B cell (primary cell): ENCODE measurements around the gene CEP85L. TPM values are rescaled to one million over a fixed set of nuclear protein-coding genes. Genes with fewer than 3 reads are reported as not detected.

Experiments used
- ATAC-seq: fragments of 200-7000 bp; cut with Tn5 transposase; one replicate; pipeline ENCODE4 v1.10.0; 2021; ENCODE audit warnings: low read depth, mild to moderate bottlenecking, moderate number of reproducible peaks, moderate library complexity
- CTCF ChIA-PET: fragments of 350-600 bp; sonication (Branson Sonifier 250); formaldehyde crosslinking; loops from one replicate; lab custom pipeline; 2021; ENCODE audit warnings: antibody characterized with exemption, inconsistent platforms; lab: Charles Lee
- POLR2A ChIA-PET: fragments of 350-600 bp; sonication (Branson Sonifier 250); formaldehyde crosslinking; loops from one replicate; lab custom pipeline; 2021; ENCODE audit warnings: antibody characterized with exemption; lab: Charles Lee
- DNase-seq: peaks from one replicate; pipeline ENCODE4 v3.0.0; 2013
- H2AFZ ChIP-seq: 2 replicates; pipeline ENCODE4 v1.6.1; 2012; ENCODE audit warnings: mild to moderate bottlenecking, low read depth, low read length; ENCODE audit not compliant: insufficient read depth, poor library complexity, severe bottlenecking
- H3K27ac ChIP-seq, 2 donors: 1 replicate in 1 of 2; 2 replicates in 1 of 2; pipeline ENCODE4 v1.5.1; 2012 to 2013; ENCODE audit warnings: low read length in 2 of 2, mild to moderate bottlenecking in 2 of 2, moderate library complexity in 1 of 2
- H3K27me3 ChIP-seq, 4 experiments: fragments of 200-600 bp in 1 of 4; sonication (generic) in 1 of 4; replicated peaks in 1 of 4; 1 replicate in 2 of 4; 2 replicates in 2 of 4; pipeline versions ENCODE4 v1.6.1 to v1.7.0; 2013 to 2016; ENCODE audit warnings: low read length in 3 of 4, mild to moderate bottlenecking in 2 of 4, mixed read lengths in 1 of 4, moderate library complexity in 1 of 4; ENCODE audit not compliant: insufficient read depth in 4 of 4, control insufficient read depth in 3 of 4; ENCODE audit errors: control extremely low read depth in 1 of 4
- H3K36me3 ChIP-seq, 2 experiments: replicated peaks in 1 of 2; 1 replicate in 1 of 2; 2 replicates in 1 of 2; pipeline versions ENCODE4 v1.6.1 to v1.7.1; 2013; ENCODE audit warnings: low read length in 1 of 2; ENCODE audit not compliant: insufficient read depth in 2 of 2, control insufficient read depth in 1 of 2; ENCODE audit errors: control extremely low read depth in 1 of 2, extremely low read depth in 1 of 2
- H3K4me1 ChIP-seq, 2 donors: fragments of 200-600 bp in 1 of 2; sonication (generic) in 1 of 2; 1 replicate in 1 of 2; 2 replicates in 1 of 2; pipeline versions ENCODE4 v1.5.1 to v1.6.1; 2013 to 2017; ENCODE audit warnings: low read length in 2 of 2; ENCODE audit not compliant: control insufficient read depth in 2 of 2, insufficient read depth in 2 of 2
- H3K4me2 ChIP-seq: replicated peaks from 2 replicates; pipeline ENCODE3; 2012; ENCODE audit warnings: mild to moderate bottlenecking, low read depth, low read length; ENCODE audit not compliant: poor library complexity, severe bottlenecking
- H3K4me3 ChIP-seq, 5 experiments: fragments of 200-600 bp in 1 of 5; sonication (generic) in 1 of 5; 1 replicate in 3 of 5; 2 replicates in 2 of 5; pipeline versions ENCODE4 v1.5.1 to v1.7.0; 2011 to 2016; ENCODE audit warnings: low read length in 4 of 5, mild to moderate bottlenecking in 4 of 5, low read depth in 2 of 5, control low read depth in 1 of 5, moderate library complexity in 1 of 5; ENCODE audit not compliant: insufficient read depth in 1 of 5; ENCODE audit errors: control extremely low read depth in 1 of 5, extremely low read depth in 1 of 5
- H3K79me2 ChIP-seq: fragments of 200-600 bp; sonication (generic); one replicate; pipeline ENCODE4 v1.6.0; 2016; ENCODE audit warnings: low read length; ENCODE audit not compliant: control insufficient read depth, insufficient read depth
- H3K9ac ChIP-seq: fragments of 200-600 bp; sonication (generic); 2 replicates; pipeline ENCODE4 v1.6.1; 2017; ENCODE audit warnings: mild to moderate bottlenecking, low read length, moderate library complexity
- H3K9me3 ChIP-seq, 3 donors: one replicate each; pipeline versions ENCODE4 v1.6.1 to v1.7.1; 2013; ENCODE audit warnings: low read length in 2 of 3; ENCODE audit not compliant: control insufficient read depth in 2 of 3, insufficient read depth in 1 of 3; ENCODE audit errors: control extremely low read depth in 1 of 3
- H4K20me1 ChIP-seq: 2 replicates; pipeline ENCODE4 v1.6.0; 2012; ENCODE audit warnings: mild to moderate bottlenecking, low read length; ENCODE audit not compliant: insufficient read depth, control insufficient read depth, poor library complexity, severe bottlenecking
- H3K27ac Mint-ChIP-seq: one replicate; pipeline ENCODE4 v1.8.0; 2021; ENCODE audit warnings: mixed read lengths
- H3K27me3 Mint-ChIP-seq: one replicate; pipeline ENCODE4 v1.8.0; 2021; ENCODE audit warnings: mixed read lengths
- H3K4me1 Mint-ChIP-seq: one replicate; pipeline ENCODE4 v1.8.0; 2021; ENCODE audit warnings: mixed read lengths
- H3K4me3 Mint-ChIP-seq: one replicate; pipeline ENCODE4 v1.8.0; 2021; ENCODE audit warnings: mixed read lengths
- H3K9me3 Mint-ChIP-seq: one replicate; pipeline ENCODE4 v1.8.0; 2022; ENCODE audit warnings: mixed read lengths; ENCODE audit not compliant: insufficient read depth
- EZH2 ChIP-seq: IDR thresholded peaks from 2 replicates; pipeline ENCODE4 v1.6.1; 2012; ENCODE audit warnings: borderline replicate concordance, low read depth, mild to moderate bottlenecking, moderate library complexity, low read length; ENCODE audit not compliant: insufficient read depth, poor library complexity, severe bottlenecking
- WGBS: methylation state at CpG from one replicate; pipeline ENCODE4 v1.1.5; 2013; ENCODE audit warnings: missing lambda C conversion rate; ENCODE audit not compliant: insufficient coverage; 5-methylcytosine and 5-hydroxymethylcytosine counted together
- intact Hi-C: fragments of 100-400 bp; cut with micrococcal nuclease; formaldehyde crosslinking; loops from one replicate; pipeline ENCODE4 v1.10.0; 2022
- polyA plus RNA-seq: library from polyadenylated mRNA; depleted of rRNA; stranded (reverse); fragments of >200 nt; gene quantifications from 2 replicates; pipeline ENCODE4 v1.2.3, GENCODE V29; 2012
- total RNA-seq, 2 donors: library from RNA; stranded (reverse); fragments of 120-200 nt in 1 of 2; gene quantifications; 1 replicate in 1 of 2; 2 replicates in 1 of 2; pipeline versions ENCODE4 v1.2.3 to v1.2.4, GENCODE V29; 2013 to 2022
- TF ChIP-seq, protein P1 (sequence below): fragments of 200-600 bp; IDR thresholded peaks from one replicate; pipeline ENCODE4 v1.8.0; 2022; ENCODE audit warnings: antibody characterized with exemption, mild to moderate bottlenecking

CEP85L gene
- total and polyA plus RNA-seq, 2 donors (not counting 1 experiment from before 2014, with no cell fraction given) = 7.6 to 32.1 TPM

DNA sequence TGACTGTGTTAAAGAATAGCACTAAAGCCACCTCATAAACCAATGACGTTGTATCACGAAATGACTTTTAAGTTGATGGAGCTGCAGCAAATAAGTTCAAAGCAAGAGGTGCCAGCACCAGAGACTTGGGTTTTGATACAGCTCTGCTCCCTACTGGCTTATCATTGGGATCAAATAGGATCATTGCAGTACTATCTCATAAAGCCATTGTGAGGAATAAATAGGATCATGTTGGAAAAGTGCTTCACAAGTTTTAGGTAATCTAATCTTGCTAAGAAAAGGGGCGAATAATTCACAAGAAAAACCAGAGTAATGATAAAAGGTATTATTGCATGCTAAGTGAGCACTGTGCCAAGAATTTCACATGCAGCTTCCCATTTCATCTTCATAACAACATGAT lies 10.4 kb upstream of the CEP85L start:
- H3K4me1 Mint-ChIP-seq = peaks cover 26% of the 10 kb centered on the region
- no peak for ATAC-seq
- ChIA-PET POLR2A (no interaction called here), CTCF (no interaction called here)
- H3K9me3 Mint-ChIP-seq = no peaks in the 10 kb centered on the region
- peaks cover 13 to 18% of the 10 kb centered on the region in 2 donors for H3K4me1 ChIP-seq
- no peaks in the 10 kb centered on the region for H3K27me3 Mint-ChIP-seq
- H3K27ac ChIP-seq = no peak overlapping the region
- H4K20me1 ChIP-seq = no peaks in the 10 kb centered on the region
- H3K4me2 ChIP-seq = no peak overlapping the region
- H3K4me3 Mint-ChIP-seq = no peak overlapping the region
- H3K27me3 ChIP-seq = no peaks in the 10 kb centered on the region
- peaks cover 17% of the 10 kb centered on the region for H3K79me2 ChIP-seq
- H3K9me3 ChIP-seq = no peaks in the 10 kb centered on the region
- WGBS = no CpG with 5 or more reads among the region's 3 CpGs
- no peak overlapping the region for H2AFZ ChIP-seq
- peaks cover 0 to 21% of the 10 kb centered on the region in 2 experiments for H3K36me3 ChIP-seq
- intact Hi-C loops = no loop called here
- H3K27ac Mint-ChIP-seq = no peak overlapping the region
- TF ChIP-seq, protein P1, sequence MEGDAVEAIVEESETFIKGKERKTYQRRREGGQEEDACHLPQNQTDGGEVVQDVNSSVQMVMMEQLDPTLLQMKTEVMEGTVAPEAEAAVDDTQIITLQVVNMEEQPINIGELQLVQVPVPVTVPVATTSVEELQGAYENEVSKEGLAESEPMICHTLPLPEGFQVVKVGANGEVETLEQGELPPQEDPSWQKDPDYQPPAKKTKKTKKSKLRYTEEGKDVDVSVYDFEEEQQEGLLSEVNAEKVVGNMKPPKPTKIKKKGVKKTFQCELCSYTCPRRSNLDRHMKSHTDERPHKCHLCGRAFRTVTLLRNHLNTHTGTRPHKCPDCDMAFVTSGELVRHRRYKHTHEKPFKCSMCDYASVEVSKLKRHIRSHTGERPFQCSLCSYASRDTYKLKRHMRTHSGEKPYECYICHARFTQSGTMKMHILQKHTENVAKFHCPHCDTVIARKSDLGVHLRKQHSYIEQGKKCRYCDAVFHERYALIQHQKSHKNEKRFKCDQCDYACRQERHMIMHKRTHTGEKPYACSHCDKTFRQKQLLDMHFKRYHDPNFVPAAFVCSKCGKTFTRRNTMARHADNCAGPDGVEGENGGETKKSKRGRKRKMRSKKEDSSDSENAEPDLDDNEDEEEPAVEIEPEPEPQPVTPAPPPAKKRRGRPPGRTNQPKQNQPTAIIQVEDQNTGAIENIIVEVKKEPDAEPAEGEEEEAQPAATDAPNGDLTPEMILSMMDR = no peak
- TF ChIP-seq EZH2 = no peak
- H3K9ac ChIP-seq = no peak overlapping the region
- no peak for DNase-seq
- H3K4me3 ChIP-seq = no peak overlapping the region

DNA sequence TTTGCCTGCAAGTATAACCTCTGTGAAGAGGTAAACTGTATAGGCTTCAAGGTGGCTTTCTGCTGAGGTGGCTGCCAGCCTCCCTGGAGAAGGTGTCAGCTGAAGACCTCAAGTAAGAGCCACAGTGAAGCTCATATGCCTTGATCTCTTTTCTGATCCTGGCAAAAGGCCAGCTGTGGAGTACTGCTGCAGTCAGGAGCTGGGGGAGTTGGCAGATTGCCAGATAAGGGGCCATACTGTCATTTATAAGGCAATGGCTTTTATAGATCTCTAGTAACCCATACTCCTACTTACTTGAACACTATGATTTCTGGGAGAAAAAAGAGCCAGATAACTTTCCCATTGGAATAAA lies 8.8 kb upstream of the CEP85L start:
- CTCF ChIA-PET = interaction anchor here (0.6 to 1.4 kb wide), 2 partner anchors 74 to 78 kb away, joined by 3 to 4 read pairs; no protein-coding TSS in a partner anchor
- Histone ChIP-seq H3K9me3 (no peaks in the 10 kb centered on the region), H3K27ac (no peak overlapping the region), H2AFZ (no peak overlapping the region), H3K27me3 (no peaks in the 10 kb centered on the region), H3K4me2 (no peak overlapping the region), H3K9ac (no peak overlapping the region), H3K4me3 (no peak overlapping the region), H3K36me3 (peaks cover 0 to 21% of the 10 kb centered on the region in 2 experiments), H3K79me2 (peaks cover 11% of the 10 kb centered on the region), H4K20me1 (no peaks in the 10 kb centered on the region), H3K4me1 (peaks cover 13% of the 10 kb centered on the region in 2 donors)
- no peaks in the 10 kb centered on the region for H3K27me3 Mint-ChIP-seq
- TF ChIP-seq, protein P1 = no peak
- no peak for TF ChIP-seq EZH2
- no peak overlapping the region for H3K27ac Mint-ChIP-seq
- POLR2A ChIA-PET = no interaction called here
- peaks cover 27% of the 10 kb centered on the region for H3K4me1 Mint-ChIP-seq
- intact Hi-C loops = no loop called here
- ATAC-seq = no peak
- H3K9me3 Mint-ChIP-seq = no peaks in the 10 kb centered on the region
- no peak overlapping the region for H3K4me3 Mint-ChIP-seq
- no peak for DNase-seq
